OCI-LY7 (cell line): Measurements from ENCODE around the gene NRDC.

Source experiments
- CTCF ChIP-seq: fragments of 200-600 bp; sonication (generic); conservative IDR thresholded peaks from 2 replicates; pipeline ENCODE4 v1.5.1; 2014; ENCODE audit warnings: mild to moderate bottlenecking, antibody characterized with exemption, low read length, moderate library complexity, mixed read lengths
- EZH2phosphoT487 ChIP-seq: fragments of 200-600 bp; sonication (generic); IDR thresholded peaks from 2 replicates; pipeline ENCODE4 v1.6.1; 2018; ENCODE audit warnings: low read depth, borderline replicate concordance, mild to moderate bottlenecking, mixed run types, antibody characterized with exemption, low read length, moderate library complexity, mixed read lengths

- TF ChIP-seq CTCF: no peak
- TF ChIP-seq EZH2phosphoT487: no peak
Measured at GRCh38 chr1:51799372-51799771, 79.2 kb downstream of the NRDC start.
